HFFc6 (cell line): ENCODE results near the gene CDK14. TPM values are rescaled to one million over a fixed set of nuclear protein-coding genes. Genes with fewer than 3 reads are reported as not detected.

Experiments
- DNase-seq: peaks from one replicate; pipeline ENCODE4 v3.0.0-alpha.2; 2018
- H3K27ac Mint-ChIP-seq: 2 replicates; pipeline ENCODE4 v1.8.0; 2020; ENCODE audit warnings: mild to moderate bottlenecking, mixed read lengths
- H3K27me3 Mint-ChIP-seq: 2 replicates; pipeline ENCODE4 v1.8.0; 2021; ENCODE audit warnings: mild to moderate bottlenecking, moderate library complexity, mixed read lengths; ENCODE audit not compliant: insufficient read depth
- H3K36me3 Mint-ChIP-seq: 2 replicates; pipeline ENCODE4 v1.8.0; 2021; ENCODE audit warnings: low read depth, mixed read lengths
- H3K4me1 Mint-ChIP-seq: 2 replicates; pipeline ENCODE4 v1.8.0; 2020; ENCODE audit warnings: low read depth, mixed read lengths
- H3K4me3 Mint-ChIP-seq: 2 replicates; pipeline ENCODE4 v1.8.0; 2020; ENCODE audit warnings: mild to moderate bottlenecking, moderate library complexity, mixed read lengths
- H3K9me3 Mint-ChIP-seq: 2 replicates; pipeline ENCODE4 v1.8.0; 2020; ENCODE audit warnings: mild to moderate bottlenecking, mixed read lengths
- CTCF ChIP-seq: fragments of 200-600 bp; sonication (generic); IDR thresholded peaks from 2 replicates; pipeline ENCODE4 v1.5.0; 2021; ENCODE audit warnings: antibody characterized with exemption, mild to moderate bottlenecking
- total RNA-seq, 6 experiments: library from RNA; stranded (reverse); fragmentation: NEBNext Ultra II Directional; extraction: Animal tissue kit (Norgen Biotek cat#: 25700); gene quantifications; 2 replicates in 1 of 6; 3 replicates in 5 of 6; pipeline ENCODE4 v1.2.3, GENCODE V29; 2021

The CDK14 gene
- total RNA-seq, 6 experiments from 2014 or later = 18.4 to 28.6 (median 27.2) TPM

GRCh38 chr7:91082038-91082437 is 485.9 kb downstream of the CDK14 start:
- no peak for TF ChIP-seq CTCF
- H3K27ac Mint-ChIP-seq = peak overlapping the region; percentile 66
- H3K9me3 Mint-ChIP-seq = no peaks in the 10 kb centered on the region
- H3K27me3 Mint-ChIP-seq = no peaks in the 10 kb centered on the region
- H3K36me3 Mint-ChIP-seq = 0 out of 2 replicates have a peak, but pooled peaks cover 6% of the 10 kb centered on the region
- H3K4me1 Mint-ChIP-seq = peaks cover 65% of the 10 kb centered on the region
- H3K4me3 Mint-ChIP-seq = peak overlapping the region; percentile 73
- DNase-seq = peak; percentile 58

DNA sequence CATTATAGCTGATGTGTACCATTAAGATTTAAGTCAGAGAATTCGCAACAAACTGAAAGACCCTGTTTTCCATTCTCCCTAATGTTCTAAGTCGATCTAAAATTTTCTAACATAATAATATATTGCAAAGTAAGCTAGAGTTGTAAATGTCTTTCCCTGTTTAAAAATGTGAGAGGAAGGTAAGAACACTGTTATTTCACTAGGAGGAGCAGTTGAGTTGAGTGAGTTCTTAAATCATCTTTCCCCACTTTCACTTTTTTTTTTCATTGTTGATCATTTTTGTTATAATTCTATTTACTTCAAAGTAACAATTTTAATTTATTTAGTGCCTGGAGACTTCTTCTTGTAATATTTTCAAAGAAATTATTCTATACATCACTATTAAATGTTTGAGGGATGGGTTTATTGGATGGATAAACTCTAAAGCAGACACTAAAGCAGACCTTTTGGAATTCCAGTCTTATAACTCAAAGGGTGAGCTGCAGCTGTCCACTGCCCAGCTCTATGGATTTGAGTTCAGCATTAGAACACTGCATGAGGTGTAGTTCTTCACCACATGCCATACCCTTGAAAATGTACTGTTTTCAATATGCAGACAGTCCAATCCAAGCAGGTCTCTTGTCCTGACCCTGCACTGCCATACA is 486.9 kb downstream of the CDK14 start:
- Mint-ChIP-seq H3K9me3 (no peaks in the 10 kb centered on the region), H3K4me1 (peaks cover 65% of the 10 kb centered on the region), H3K4me3 (peak overlapping the region; percentile 8), H3K27me3 (no peaks in the 10 kb centered on the region), H3K27ac (peak overlapping the region; percentile 66; the same call in 1 of the 2 replicates), H3K36me3 (0 out of 2 replicates have a peak, but pooled peaks cover 6% of the 10 kb centered on the region)
- DNase-seq = peak; percentile 18
- peak; percentile 82 for TF ChIP-seq CTCF

DNA sequence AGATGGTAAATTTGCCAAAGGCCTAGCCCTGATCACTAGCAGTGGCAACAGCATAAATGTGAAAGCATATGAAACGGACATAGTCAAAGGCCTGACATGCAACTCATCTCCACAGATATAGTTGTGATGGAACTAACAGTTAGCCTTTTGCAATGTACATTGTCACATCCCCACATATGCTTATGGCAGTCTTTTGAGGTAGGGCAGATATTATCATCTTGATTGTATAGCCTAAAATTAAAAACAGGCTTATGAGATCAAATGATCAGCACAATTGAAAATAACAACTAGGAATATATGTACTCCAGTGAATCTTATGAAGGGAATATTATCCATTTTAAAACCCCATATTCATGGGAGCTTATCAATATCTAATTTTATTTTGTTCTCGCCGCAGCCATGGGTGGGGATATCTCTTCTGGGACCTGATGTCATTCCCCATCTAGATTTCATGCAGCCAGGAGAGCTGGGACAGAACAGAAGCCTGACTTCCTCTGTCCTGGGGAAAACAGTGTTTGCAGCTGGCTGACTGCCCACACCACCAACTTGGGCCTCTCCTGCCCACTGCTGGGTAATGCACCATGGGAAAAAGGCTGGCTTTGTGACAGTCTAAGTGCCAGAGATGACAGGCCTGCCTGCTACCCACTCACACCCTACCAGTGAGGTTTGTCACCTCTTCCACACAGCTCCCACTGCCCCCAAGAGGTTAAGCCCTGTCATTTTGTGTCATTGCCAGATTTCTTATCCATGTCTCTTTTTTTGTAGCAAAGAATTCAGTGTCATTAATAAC is 487.9 kb downstream of the CDK14 start:
- no peaks in the 10 kb centered on the region for H3K27me3 Mint-ChIP-seq
- 0 out of 2 replicates have a peak, but pooled peaks cover 6% of the 10 kb centered on the region for H3K36me3 Mint-ChIP-seq
- H3K27ac Mint-ChIP-seq = no peak overlapping the region
- peaks cover 60% of the 10 kb centered on the region for H3K4me1 Mint-ChIP-seq
- peak; percentile 17; the same call in 1 of the 2 replicates for TF ChIP-seq CTCF
- H3K4me3 Mint-ChIP-seq = no peak overlapping the region
- H3K9me3 Mint-ChIP-seq = no peaks in the 10 kb centered on the region
- no peak for DNase-seq

- no peaks in the 10 kb centered on the region for H3K27me3 Mint-ChIP-seq
- peaks cover 48% of the 10 kb centered on the region for H3K4me1 Mint-ChIP-seq
Measured at GRCh38 chr7:91085175-91085574, 489.1 kb downstream of the CDK14 start.

DNA sequence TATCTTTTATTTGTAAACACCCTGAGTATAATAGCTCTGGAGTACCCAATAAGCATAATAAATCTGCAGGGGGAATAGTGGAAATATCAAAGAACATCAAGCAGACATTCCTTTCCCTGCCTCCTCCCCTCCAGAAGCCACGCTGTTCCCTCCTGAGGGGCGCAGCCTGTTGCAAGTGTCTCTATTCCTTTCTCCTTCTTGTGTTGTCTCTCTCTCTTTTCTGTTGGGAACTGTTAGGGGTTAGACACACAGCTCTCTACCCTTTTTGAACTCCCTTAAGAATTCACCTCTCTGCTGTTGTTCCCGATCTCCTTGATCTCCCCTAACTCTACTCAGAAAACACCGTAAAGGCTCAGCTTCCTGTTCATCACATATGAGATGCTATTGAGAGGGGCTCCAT is 490.1 kb downstream of the CDK14 start:
- TF ChIP-seq CTCF = no peak
- no peak overlapping the region for H3K27ac Mint-ChIP-seq

More at GRCh38 chr7:91085175-91085574, 489.1 kb downstream of the CDK14 start:
- Mint-ChIP-seq H3K9me3 (no peaks in the 10 kb centered on the region), H3K36me3 (0 out of 2 replicates have a peak, but pooled peaks cover 6% of the 10 kb centered on the region), H3K27ac (no peak overlapping the region), H3K4me3 (no peak overlapping the region)
- DNase-seq = no peak
- no peak for TF ChIP-seq CTCF

More for the DNA sequence above, 490.1 kb downstream of the CDK14 start:
- Mint-ChIP-seq H3K9me3 (no peaks in the 10 kb centered on the region), H3K4me1 (peaks cover 38% of the 10 kb centered on the region), H3K4me3 (no peak overlapping the region), H3K36me3 (0 out of 2 replicates have a peak, but pooled peaks cover 6% of the 10 kb centered on the region), H3K27me3 (no peaks in the 10 kb centered on the region)
- no peak for DNase-seq
